BJ (cell line): ENCODE measurements around the gene GTPBP4. TPM values are rescaled to one million over a fixed set of nuclear protein-coding genes. Genes with fewer than 3 reads are reported as not detected.

Experiments
- CTCF ChIA-PET: fragments of 350-600 bp; formaldehyde crosslinking; extraction: SDS; loops from one replicate; lab custom pipeline; 2021; ENCODE audit warnings: antibody characterized with exemption, inconsistent platforms; lab: Yijun Ruan, JAX
- POLR2A ChIA-PET: fragments of 300-600 bp; sonication (Branson Sonifier 250); formaldehyde crosslinking; extraction: SDS; loops from one replicate; lab custom pipeline; 2021; ENCODE audit warnings: antibody characterized with exemption; lab: Charles Lee
- DNase-seq: peaks from one replicate; pipeline ENCODE4 v3.0.0-alpha.2; 2011; ENCODE audit warnings: low read depth
- H3K27me3 ChIP-seq: 2 replicates; pipeline ENCODE4 v1.6.0; 2011; ENCODE audit warnings: low read length; ENCODE audit not compliant: control insufficient read depth, insufficient read depth
- H3K36me3 ChIP-seq: 2 replicates; pipeline ENCODE4 v1.5.1; 2011; ENCODE audit warnings: low read length; ENCODE audit not compliant: control insufficient read depth, insufficient read depth
- H3K4me3 ChIP-seq: 2 replicates; pipeline ENCODE4 v1.5.1; 2011; ENCODE audit warnings: low read depth, mild to moderate bottlenecking, control low read depth, low read length
- polyA plus RNA-seq: library from polyadenylated mRNA; depleted of rRNA; stranded (reverse); fragments of >200 nt; gene quantifications from 2 replicates; pipeline ENCODE4 v1.2.3, GENCODE V29; 2011
- TF ChIP-seq, protein P1 (sequence below): IDR thresholded peaks from 2 replicates; pipeline ENCODE4 v1.5.1; 2011; ENCODE audit warnings: low read depth, mild to moderate bottlenecking, control low read depth, inconsistent platforms, low read length, moderate library complexity; ENCODE audit not compliant: insufficient read depth

The GTPBP4 gene
- polyA plus RNA-seq, 1 experiment: 17.3 TPM

DNA sequence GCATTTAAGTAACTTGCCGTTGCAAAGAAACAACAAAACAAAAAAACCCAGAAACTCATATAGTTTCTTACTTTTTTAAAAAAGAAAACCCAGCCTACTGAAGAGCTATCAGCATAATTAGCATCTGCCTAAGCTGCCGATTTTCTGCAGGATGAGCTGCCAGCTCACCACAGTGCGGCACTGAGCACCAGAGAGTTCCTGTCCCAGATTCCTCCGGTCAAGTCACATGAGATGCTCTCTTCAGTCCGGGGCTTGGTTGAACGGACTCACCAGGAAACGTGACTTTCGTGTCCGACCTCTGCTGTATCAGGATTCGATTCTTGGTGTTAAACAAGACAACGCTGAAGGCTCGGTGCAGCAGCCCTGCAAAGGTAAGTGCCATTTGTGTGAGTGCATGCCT lies 34.2 kb downstream of the GTPBP4 start:
- TF ChIP-seq, protein P1, sequence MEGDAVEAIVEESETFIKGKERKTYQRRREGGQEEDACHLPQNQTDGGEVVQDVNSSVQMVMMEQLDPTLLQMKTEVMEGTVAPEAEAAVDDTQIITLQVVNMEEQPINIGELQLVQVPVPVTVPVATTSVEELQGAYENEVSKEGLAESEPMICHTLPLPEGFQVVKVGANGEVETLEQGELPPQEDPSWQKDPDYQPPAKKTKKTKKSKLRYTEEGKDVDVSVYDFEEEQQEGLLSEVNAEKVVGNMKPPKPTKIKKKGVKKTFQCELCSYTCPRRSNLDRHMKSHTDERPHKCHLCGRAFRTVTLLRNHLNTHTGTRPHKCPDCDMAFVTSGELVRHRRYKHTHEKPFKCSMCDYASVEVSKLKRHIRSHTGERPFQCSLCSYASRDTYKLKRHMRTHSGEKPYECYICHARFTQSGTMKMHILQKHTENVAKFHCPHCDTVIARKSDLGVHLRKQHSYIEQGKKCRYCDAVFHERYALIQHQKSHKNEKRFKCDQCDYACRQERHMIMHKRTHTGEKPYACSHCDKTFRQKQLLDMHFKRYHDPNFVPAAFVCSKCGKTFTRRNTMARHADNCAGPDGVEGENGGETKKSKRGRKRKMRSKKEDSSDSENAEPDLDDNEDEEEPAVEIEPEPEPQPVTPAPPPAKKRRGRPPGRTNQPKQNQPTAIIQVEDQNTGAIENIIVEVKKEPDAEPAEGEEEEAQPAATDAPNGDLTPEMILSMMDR: no peak
- ChIA-PET POLR2A (no interaction called here), CTCF (no interaction called here)
- H3K4me3 ChIP-seq: no peak overlapping the region
- no peaks in the 10 kb centered on the region for H3K27me3 ChIP-seq
- no peak for DNase-seq
- peaks cover 5% of the 10 kb centered on the region for H3K36me3 ChIP-seq

DNA sequence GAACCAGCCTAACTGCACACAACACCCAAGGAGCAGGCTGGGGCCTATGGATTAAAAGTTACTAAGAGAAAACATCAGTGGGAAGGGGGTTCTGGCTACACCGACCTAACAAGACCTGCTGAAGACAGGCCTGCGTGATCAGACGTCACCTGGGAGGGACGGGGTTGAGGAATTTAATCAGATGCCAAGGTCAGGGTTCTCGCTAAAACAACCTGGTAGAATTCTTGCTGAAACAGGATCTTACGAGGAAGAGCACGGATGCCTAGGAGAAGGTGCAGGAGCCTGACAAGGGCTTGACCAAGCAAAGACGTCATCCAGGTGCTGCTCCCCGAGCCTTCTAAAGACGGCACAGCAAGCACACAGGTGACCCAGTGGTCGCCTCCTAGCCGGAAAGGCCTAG lies 35.9 kb downstream of the GTPBP4 start:
- CTCF ChIA-PET: no interaction called here
- H3K36me3 ChIP-seq: peaks cover 5% of the 10 kb centered on the region

DNA sequence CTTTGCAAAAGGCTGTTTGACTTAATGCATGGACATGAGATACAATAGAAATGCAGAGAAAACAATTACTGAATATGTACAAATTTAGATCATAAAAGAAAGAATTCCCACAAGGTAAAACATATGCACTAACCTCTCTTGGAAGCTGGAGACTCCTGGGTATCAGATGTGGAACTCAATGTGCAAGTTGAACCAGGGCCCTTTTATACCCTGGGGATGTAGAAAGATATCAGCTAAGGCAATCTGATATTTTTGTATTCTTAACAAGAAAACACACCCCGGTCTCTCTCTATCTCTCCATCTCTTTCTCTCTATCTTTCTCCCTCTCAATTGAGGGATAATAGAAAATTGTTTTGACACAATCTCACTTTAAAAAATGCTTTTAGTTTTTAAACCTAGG lies 37.4 kb downstream of the GTPBP4 start, which contains the start of gene IDI2:
TSS of gene IDI2 (minus strand) at position 177 of the 400 bp plus-strand sequence. CDS start 1,136 bp downstream, outside the sequence.
- H3K36me3 ChIP-seq: 0 out of 2 replicates have a peak, but pooled peaks cover 1% of the 10 kb centered on the region
- TF ChIP-seq, protein P1: no peak
- ChIA-PET POLR2A (no interaction called here), CTCF (interaction anchor here (1.1 kb wide), 1 partner anchor 11 kb away, joined by 3 read pairs; no protein-coding TSS in a partner anchor)
- H3K4me3 ChIP-seq: no peak within 1 kb of the TSS
- no peaks in the 10 kb centered on the region for H3K27me3 ChIP-seq
- DNase-seq: no peak

More for the DNA sequence above, 35.9 kb downstream of the GTPBP4 start:
- POLR2A ChIA-PET: no interaction called here
- TF ChIP-seq, protein P1: no peak
- DNase-seq: no peak
- no peaks in the 10 kb centered on the region for H3K27me3 ChIP-seq
- H3K4me3 ChIP-seq: no peak overlapping the region

DNA sequence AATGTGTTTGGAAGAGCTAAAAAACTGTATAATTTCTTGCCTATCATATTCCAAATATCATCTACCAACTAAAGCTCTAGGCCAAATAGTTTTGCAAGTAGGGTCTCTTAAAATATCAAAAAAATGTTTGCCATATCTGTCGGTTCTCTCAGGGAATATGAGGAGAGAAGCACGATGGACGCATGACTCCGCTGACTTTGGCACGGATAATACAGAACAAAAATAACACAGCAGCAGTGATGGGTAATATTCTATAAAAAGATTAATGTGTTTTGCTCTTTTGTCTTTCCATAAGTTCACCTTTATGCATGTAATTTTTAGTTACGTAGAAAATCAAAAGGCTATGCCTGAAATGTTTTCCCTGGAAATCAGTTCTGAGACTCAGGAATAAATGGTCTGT lies 38.3 kb downstream of the GTPBP4 start:
- Histone ChIP-seq H3K36me3 (no peaks in the 10 kb centered on the region), H3K27me3 (no peaks in the 10 kb centered on the region), H3K4me3 (no peak overlapping the region)
- ChIA-PET POLR2A (no interaction called here), CTCF (interaction anchor here (1.1 to 1.3 kb wide), 2 partner anchors 10 to 12 kb away, joined by 3 to 4 read pairs; no protein-coding TSS in a partner anchor)
- no peak for DNase-seq
- TF ChIP-seq, protein P1: no peak

DNA sequence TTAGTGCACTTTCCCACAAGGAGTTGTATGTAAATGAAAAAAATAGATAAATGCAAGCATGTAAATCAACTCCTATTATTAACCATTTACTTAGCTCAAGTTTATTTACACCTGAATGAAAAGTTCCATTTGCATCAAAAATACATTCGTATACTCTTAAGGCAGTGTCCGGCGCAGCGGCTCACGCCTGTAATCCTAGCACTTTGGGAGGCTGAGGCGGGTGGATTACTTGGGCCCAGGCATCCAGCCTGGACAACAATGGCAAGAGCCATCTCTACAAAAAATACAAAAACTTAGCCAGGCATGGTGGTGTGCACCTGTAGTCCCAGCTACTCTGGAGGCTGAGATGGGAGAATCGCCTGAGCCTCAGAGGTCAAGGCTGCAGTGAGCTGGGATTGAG lies 41.6 kb downstream of the GTPBP4 start:
- ChIA-PET POLR2A (no interaction called here), CTCF (interaction anchor here (1.1 kb wide), 1 partner anchor 15 kb away, joined by 4 read pairs; no protein-coding TSS in a partner anchor)
- no peaks in the 10 kb centered on the region for H3K27me3 ChIP-seq
- TF ChIP-seq, protein P1: no peak
- no peak for DNase-seq
- no peaks in the 10 kb centered on the region for H3K36me3 ChIP-seq
- H3K4me3 ChIP-seq: no peak overlapping the region
